ENCODE data around the gene CXXC5.

DNA sequence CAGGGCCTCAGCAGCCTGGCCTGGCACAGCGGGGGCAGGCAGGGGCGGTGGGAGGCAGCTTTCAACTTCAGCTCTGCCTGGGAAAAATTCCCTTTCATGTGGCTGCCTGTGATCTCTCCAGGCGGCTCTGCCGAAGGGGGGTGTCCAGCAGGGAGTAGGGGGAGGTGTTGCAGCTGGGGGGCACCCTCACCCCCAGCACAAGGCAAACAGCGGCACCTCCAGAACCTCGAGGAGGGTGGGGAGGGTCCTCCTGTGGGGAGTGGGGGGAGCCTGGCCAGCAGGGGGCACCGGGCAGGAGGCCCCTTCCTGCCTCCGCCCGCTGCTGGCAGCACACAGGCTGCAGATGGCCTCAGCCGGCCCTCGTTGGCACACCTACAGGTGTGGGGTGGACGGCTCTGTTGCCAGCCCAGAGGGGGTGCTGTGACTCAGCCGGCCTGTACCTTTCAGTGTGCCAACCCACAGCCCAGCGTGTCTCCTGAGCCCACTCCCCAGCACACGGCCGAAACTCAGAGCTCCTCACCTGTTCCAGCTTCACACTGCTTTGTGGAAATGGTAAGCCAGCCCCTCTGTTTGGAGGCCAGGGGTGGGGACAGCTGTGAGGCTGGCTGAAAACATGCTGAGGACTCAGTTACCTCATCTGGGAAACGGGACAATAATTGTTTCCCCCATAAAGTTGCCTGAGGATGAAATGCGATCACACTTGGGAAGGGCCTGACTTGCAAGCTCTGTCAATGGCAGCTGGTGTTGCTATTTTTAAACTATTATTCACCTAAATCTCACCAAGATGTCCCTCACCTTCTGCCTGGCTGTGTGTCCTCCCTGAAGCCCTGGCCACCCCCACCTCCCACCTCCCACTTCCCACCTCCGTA, 37.0 kb downstream of the CXXC5 start:
- TF ChIP-seq, protein P1, sequence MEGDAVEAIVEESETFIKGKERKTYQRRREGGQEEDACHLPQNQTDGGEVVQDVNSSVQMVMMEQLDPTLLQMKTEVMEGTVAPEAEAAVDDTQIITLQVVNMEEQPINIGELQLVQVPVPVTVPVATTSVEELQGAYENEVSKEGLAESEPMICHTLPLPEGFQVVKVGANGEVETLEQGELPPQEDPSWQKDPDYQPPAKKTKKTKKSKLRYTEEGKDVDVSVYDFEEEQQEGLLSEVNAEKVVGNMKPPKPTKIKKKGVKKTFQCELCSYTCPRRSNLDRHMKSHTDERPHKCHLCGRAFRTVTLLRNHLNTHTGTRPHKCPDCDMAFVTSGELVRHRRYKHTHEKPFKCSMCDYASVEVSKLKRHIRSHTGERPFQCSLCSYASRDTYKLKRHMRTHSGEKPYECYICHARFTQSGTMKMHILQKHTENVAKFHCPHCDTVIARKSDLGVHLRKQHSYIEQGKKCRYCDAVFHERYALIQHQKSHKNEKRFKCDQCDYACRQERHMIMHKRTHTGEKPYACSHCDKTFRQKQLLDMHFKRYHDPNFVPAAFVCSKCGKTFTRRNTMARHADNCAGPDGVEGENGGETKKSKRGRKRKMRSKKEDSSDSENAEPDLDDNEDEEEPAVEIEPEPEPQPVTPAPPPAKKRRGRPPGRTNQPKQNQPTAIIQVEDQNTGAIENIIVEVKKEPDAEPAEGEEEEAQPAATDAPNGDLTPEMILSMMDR (IDR thresholded peaks at IDR 0.05; ENCODE audit: borderline replicate concordance, extremely low read depth, low read length, poor library complexity, severe bottlenecking) = peak; percentile 42
- no peak for TF ChIP-seq EZH2 (IDR thresholded peaks at IDR 0.05; ENCODE audit: borderline replicate concordance, low read depth, low read length, severe bottlenecking)

Data from DND-41 (cell line).